Measurements from ENCODE around the gene KLHDC4.
A peak's percentile ranks its signal among the peaks of the same experiment; 100 is the strongest.

KLHDC4 gene

DNA sequence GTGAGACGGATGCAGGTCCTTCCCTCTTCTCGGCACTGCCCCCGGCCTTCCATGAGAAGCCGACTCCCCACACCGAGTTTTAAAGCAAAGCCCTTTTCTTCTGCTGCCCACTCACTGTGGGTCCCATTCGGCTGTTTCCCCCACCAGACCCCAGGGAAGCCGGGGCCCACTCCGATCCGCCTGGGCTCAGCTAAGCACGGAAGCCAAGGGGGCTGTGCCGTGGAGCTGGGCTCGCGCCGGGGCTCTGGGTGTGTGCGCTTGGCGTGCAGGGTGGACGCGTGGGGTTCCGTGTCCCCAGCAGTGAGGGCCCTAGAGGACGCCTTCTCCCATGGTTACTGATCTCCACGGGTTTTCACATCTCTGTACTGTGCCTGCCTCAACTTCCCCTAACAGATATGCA lies 68.5 kb downstream of the KLHDC4 start:
- no peak for DNase-seq

DNA sequence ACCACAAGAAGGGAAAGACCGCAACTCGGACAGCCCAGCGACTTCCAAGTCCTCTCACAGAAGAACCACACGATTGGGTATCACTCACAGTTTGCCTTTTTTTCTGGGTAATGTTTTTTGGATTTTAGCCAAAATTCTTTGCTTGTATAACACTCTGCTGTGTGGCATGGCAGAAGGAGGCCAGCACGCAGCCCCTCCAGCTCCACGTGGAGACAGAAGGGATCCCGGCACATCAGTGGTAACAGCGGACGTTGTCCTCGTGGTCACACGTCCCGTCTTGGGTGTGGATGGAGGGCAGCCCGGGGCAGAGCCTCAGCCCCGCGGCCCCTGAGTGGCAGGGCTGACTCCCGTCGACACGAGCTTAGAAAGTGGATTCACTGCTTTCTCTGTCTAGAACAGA lies 69.1 kb downstream of the KLHDC4 start:
- no peak for DNase-seq

DNA sequence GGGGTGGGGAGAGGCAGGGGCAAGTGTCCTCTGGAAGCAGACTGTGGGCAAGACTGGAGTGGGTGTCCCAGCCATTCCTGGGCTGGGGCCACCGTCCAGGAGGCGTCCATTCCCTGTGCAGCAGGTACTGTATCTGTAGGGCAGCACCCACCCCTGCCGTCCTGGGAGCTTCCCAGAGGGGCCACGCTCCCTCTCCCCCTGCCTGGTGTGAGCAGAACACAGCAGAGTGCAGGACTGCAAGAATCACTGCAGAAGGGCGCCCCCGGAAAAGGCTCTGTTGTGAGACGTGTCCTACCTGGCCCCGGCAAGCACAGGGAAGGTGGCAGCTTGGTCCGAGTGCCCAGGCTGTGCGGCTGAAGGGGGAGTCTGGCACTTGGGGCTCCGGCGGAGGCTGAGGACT lies 70.3 kb downstream of the KLHDC4 start:
- no peak for DNase-seq

DNA sequence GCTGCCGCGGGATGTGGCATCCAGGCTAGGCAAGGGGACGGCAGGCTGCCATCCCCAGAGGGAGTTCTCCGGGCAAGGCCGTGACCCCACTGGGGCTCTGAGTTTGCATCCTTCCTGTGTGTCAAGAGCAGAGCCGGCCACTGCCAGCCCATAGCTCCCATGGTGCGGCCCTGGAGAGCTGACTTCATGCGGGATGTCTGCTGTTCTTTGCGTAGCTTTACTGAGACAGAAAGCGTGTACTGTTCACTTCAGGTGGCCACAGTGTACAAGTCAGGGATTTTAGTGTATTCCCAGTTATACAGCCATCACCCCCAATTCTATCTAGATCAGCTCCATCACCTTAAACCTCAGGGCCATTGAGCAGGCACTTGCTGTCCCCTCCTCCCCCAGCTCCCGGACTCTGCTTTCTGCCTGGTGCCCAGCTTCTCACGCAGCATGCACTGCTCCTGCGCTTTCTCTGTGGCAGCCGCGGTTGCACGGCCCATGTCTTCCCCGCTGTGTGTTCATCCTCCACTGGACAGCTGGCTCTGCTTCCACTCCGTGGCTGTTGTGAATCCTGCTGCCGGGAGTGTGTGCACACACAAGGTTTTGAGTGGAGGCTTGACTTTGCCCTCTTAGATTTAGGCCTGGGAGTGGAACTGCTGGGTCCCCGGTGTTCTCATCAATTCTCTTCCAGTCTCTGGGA lies 71.2 kb downstream of the KLHDC4 start:
- DNase-seq: no peak

DNA sequence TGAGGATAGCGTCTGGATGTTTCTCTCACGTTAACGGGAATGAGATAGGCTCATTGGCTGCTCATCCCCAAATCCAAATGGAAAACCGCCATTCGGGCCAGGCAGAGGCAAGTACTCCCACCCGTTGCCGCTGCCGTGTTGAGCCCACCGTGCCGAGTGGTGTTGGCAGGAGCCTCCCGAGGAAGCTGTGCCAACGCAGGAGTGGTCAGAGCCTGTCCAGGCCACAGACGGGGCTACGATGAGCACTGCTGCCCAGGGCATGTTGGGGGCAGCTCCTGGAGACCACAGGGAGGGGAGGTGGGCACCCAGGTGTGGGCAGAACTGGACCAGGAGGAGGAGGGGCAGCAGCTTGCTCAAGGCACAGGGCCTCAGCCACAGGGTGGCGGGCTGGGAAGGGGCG lies 72.0 kb downstream of the KLHDC4 start:
- no peak for DNase-seq

DNA sequence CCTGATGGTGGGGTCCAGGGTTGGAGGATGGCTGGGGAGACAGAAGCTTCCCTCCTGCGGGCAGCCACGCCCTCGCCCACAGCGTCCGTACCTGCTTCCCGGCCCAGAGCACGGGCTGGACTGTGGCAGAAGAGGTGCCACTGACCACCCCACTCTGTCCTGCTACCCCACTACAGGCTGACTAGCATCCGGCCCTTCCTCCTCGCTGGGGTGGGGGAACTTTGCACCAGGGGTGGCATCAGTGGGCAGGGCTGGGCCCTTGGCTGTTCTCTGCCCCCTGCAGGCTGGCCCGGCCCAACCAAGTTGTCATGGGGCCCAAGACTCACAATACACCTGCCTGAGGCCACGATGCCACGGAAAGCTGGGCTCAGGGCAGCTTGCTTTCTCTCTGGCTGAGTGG lies 73.0 kb downstream of the KLHDC4 start:
- DNase-seq: no peak

DNA sequence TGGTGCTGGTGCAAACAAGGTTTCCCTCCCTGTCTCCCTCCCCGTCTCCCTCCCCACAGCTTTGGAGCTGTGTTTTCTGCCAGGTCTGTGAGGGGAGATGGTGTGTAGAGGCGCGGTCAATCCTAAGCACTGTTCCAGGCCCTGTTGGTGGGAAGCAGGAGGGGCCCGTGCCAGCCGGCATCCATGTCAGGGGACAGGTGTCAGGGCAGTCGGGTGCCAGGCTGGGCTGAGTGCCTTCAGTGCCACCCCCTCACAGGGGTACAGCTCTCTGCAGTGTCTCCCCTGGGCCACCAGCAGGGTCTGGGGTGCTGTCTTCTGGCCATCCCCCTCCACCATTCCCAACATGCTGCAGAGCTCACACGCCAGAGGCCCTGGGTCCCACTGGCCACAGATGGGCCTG lies 73.6 kb downstream of the KLHDC4 start:
- DNase-seq: no peak

DNA sequence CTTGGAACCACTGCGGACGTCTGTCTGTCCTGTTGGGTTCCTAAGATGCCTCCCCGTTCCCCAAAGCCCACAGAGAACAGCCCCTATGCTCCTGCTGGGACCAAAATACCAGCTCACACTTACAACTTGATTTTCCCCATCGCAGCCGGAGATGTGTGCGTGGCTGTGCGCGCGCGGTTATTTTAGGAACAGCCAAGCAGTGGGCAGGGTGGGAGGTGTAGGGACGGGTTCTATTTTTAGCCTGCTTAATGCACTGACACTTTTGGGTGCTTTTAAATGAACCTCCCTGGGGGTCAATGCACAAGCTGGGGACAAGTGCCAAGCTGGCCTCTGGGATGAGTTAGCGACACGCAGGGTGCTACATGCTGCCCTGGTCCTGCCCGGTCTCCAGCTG lies 74.1 kb downstream of the KLHDC4 start:
- DNase-seq: no peak

DNA sequence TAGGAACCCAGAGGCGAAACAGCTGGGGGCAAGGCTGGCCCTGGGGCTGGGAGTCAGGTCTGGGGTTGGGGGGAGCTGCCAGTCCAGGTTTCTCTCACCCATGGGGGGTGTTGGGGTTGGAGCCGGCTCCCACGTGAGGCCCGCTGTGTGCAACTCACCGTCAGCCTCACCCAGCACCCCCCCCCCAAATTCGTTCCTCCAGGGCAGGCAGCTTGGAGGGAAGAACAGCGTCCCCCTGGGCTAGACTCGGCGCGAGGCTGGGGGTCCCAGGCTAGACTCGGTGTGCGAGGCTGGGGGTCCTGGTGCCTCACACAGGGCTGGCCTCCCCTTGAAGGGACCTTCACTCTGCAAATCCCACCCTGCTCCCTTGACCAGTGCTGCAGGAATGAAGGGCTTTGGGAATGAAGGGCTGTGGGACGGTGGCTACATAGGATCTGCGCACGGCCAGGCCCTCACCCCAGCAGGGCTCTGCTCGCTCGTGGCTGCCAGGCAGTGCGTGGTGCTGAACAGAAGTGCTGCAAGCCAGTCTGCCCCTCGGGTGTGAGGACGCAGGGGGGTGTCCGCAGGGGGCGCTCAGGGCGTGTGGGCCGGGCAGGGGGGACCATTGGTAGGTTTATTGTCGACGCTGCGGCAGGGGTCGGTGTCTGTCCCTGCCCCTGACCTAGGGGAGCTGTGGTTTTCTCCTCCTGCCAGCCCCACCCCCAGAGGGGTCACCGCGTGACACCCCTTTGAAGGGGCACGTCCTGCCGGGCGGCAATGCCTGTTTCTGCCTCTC lies 74.7 kb downstream of the KLHDC4 start:
- no peak for DNase-seq

DNA sequence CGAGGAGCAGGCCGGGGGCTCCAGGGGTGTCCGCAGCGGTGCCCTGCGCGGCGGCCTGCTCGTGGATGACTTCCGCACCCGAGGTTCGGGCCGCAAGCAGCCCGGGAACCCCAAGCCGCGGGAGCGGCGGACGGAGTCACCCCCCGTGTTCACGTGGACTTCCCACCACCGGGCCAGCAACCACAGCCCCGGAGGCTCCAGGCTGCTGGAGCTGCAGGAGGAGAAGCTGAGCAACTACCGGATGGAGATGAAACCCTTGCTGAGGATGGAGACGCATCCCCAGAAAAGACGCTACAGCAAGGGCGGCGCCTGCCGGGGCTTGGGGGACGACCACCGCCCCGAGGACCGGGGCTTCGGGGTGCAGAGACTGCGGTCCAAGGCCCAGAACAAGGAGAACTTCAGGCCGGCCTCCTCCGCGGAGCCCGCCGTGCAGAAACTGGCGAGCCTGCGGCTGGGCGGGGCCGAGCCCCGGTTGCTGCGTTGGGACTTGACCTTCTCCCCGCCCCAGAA lies 75.8 kb downstream of the KLHDC4 start:
- no peak for DNase-seq

DNA sequence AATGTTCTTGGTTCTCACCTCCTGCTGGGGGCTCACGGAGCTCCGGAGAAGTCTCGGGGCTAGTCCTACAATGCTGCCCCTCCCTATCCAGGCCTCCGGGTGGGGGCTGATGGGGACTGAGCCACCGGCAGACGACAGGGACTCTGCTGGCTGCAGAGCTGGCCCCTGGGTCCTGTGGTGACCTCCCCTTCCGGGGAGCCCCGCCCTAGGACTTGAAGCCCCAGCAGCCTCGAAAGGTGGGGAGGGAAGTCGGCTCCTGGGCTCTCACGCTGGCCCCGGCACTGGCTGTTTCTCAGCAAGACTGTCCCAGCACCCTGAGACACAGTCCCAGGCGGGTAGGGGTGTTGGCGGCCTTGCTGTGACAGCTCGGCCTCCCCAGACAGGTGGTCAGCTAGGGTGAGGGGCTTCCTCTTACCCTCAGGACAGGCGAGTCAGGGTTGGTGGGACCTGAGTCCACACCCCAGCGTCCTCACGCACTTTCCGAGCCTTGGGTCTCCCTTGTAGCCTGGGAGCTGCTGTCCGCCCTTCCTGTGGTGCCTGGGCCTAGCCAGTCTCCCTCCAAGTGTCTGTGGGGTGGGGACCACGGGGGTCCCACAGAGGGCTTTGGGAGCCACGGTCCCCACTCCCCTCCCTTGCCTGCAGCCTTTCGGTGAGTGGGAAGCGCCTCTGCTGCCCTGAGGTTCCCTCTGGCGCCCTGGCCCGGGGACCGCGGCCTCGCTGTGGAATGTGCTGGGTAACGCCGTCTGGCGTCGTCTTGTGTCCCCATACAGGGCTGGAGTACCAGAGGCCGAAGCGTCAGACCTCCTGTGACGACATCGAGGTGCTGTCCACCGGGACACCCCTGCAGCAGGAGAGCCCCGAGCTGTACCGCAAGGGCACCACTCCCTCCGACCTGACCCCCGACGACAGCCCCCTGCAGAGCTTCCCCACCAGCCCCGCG lies 76.6 kb downstream of the KLHDC4 start:
- no peak for DNase-seq

DNA sequence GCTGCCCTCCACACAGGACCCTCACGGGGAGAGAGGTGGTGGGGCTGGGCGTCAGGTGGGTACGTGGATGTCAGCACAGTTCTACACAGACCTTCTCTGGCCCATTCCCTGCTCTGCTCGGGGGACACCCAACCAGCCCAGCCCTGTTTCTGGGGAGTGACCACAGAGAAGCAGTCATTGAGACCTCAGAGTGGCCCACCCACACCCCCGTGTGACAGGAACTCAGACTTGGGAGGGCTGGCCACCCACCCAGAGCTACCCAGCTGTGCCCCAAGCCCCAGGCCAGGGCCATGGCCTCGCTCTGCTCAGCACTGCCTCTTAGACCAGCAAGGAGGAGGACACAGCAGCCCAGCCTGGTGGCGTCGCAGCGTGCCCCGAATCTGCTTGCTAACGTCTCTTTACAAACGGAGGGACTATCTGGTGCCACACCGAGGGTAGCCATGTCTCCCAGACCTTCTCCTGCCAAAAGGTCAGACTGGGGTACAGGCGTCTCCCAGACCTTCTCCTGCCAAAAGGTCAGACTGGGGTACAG lies 77.7 kb downstream of the KLHDC4 start:
- no peak for DNase-seq

DNA sequence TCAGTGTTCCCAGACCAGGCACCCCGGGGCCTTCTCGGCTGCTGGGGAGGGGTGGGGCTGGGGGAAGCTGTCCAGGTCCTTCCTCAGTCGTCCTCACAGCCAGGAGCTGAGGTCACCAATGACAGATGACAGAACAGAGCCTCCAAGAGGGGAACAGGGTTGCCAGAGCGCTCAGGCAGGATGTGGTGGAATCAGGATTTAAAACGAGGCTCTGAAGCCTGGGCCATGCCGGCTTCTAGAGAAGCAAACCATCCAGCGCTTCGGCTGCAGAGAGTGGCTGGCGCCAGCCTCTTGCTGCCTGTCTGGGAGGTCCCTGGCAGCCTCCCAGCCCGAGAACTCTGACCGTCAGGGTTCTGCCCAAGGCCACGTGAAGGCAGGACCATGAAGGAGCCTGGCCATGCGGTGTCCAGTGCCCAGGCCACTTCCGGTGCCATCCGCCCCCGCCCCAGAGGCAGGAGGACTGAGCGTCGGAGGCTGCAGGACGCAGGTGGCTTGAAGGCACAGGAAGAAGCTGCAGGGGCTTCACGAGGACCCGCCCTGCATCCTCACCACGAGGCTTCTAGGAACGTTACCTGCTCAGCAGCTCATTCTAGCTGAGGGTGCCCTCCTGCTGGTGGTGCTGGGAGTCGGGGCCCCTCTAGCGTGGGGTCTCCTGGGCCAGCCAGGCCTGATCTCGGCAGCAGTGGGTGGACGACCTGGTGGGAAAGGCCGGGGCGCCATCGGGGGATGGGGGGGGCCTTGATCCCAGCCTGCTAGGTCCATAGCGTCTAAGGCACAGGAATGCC lies 78.5 kb downstream of the KLHDC4 start:
- peak; percentile 53 for DNase-seq

DNA sequence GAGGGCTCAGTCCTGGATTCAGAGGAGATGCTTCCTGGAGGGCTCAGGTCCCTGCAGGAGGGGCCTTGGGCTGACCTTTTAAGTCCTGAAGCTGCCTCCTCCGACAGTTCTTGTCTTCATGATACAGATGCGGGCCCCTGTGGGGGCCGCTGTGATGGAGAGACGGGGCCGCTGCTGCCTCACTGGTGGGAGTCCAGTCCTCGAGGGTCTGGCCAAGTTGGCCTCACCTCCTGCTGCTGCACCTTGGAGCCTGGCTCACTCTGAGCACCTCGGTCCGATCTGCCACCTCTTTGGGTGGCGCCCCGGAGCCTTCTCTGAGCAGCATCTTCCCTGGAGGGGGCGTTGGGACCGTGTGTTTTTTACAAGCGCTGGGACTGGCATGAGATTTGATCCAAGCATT lies 79.1 kb downstream of the KLHDC4 start:
- no peak for DNase-seq

DNA sequence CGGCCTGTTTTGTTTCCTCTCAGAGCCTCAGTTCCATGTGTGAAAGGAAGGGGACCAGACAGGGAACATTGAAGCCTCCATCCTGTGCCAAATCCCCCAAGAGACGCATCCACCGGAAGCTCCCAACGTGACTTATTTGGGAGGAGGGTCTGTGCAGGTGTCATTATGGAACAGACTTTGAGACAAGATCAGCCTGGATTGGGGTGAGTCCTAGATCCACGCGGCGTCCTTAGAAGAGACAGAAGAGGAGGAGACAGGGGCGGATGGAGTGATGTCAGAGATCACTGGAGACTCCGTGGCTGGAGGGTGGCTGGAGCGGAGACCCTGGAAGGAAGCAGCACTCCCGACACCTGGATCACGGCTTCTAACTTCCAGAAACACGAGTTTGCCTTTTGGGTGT lies 80.0 kb downstream of the KLHDC4 start:
- no peak for DNase-seq

DNA sequence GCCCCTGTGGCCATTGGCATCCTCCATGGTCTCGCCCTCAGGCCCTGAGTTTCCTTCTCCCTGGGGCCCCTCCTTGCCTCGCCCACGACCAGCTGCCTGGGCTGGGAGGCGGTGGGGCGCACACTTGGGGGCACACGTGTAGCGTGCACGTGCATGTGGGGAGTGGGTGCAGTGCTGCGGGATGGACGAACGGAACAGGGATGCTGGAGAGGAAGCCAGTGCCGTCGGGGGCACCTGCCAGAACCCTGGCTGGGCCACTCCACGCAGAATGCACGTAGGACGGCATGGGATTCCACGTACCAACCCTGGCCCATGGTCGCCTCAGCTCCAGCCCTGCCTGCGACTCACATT lies 80.4 kb downstream of the KLHDC4 start:
- no peak for DNase-seq

DNA sequence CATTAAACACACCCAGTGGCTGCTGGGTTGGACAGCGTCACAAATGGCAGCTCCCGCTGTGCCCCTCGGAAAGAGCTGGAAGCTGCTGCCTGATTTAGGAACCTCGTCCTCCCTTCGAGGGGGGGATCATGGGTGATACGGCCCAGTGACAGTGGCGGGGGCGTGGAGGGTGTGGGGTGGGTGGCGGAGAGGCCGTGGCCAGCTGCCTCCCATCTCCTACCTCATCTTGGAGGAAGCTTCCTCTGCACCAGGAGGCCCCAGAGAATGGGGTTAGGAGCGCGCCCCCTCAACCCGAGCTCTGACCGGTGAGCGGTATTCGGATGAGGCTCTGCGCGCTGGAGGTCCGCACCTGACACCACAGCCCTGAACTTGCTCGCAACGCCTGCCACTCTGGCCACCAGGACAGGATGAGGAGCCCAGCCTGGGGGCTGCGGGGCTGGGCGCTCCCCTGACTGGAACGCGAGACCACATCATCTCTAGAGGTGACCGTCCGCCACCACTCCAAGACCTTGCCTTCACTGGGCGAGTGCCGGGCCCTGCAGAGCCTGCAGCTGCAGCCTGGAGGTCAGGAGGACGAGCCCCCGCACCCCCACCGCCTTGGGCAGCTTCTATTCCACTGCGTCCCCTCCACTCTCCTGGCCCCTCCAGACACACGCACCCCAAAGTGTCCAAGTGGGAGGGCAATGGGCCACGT lies 80.9 kb downstream of the KLHDC4 start:
- DNase-seq: no peak

DNA sequence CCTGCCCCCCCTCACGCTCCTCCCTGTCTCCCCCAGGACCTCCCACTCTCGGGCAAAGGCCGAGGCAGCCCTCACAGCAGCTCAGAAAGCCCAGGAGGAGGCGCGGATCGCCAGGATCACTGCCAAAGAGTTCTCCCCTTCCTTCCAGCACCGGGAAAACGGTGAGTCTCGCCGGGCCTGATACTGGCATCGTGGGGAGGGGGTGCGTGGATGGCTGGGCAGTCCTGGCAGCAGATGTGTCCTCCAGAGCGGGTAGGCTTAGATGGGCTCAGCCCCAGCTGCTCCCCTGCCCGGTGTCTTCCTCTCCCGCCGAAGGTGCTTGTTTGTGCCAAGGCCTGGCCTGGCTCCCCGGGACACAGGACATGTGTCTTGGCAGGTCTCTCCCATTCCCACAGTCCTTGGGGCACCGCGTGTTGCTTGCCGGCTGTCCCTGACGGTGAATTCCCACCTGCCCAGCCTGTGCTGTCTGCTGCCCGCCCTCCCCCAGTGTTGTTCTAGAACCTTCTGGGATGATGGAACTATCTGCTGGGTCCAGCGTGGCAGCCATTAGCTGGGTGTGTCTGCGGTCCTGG lies 81.6 kb downstream of the KLHDC4 start:
- no peak for DNase-seq

DNA sequence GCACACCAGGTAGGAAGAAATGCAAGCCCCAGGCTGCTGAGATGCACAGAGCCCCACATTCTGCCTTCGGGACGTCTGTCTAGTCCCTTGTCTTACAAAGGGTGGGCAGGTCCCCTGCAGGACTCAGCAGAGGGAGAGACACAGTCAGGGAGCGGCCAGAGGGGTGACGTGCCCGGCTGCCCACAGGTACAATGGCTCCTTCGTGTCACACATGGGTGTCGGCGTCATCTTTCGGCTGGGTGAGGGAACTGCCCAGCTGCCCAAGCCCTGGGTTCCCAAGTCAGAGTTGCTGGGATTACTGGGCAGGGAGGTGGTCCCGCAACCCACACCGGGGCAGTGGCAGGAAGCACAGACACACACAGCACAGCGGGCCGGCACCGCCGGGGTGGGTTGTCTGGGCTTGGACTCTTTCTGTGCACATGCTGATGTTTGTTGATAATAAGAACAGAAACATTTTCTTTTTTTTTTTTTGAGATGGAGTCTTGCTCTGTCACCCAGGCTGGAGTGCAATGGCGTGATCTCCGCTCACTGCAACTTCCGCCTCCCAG lies 82.9 kb downstream of the KLHDC4 start:
- no peak for DNase-seq

DNA sequence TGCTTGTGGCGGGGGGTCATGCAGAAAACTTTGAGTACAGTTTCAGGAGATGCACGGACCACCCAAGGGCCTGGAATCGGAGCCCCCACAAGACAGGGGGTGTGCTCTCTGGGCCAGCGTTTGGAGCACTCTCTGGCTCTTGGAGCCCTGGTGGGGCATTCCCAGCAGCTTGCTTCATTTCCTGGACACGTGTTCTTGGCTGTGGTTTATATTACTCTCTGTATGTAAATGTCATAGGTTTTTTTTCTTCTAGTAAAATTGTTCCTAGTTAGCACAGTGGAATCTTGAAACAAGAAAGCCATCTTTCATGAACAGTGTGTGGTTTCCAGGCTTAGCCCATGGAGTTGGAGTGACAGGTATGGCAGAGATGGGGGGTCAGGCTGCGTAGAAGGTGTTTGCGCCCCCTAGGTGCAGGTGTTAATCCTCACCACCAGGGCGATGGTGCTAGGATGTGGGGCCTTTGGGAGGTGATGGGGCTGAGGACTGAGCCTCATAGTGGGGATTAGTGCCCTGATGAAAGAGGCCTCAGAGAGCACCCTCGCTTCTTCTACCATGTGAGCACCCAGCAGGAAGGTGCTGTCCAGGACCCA lies 83.7 kb downstream of the KLHDC4 start:
- peak; percentile 64 for DNase-seq

Measured in femur (tissue), 1 donor.